NT2/D1 (cell line): ENCODE measurements around the gene MALSU1.

Experiments
- SUZ12 ChIP-seq: IDR thresholded peaks from 2 replicates; pipeline ENCODE4 v1.6.1; 2011; ENCODE audit not compliant: insufficient read length, insufficient read depth; ENCODE audit errors: extremely low read depth
- YY1 ChIP-seq: IDR thresholded peaks from 2 replicates; pipeline ENCODE4 v1.6.1; 2011; ENCODE audit not compliant: insufficient read length, insufficient read depth
- ZNF274 ChIP-seq: IDR thresholded peaks from 2 replicates; pipeline ENCODE4 v1.6.1; 2011; ENCODE audit warnings: mild to moderate bottlenecking, low read depth, low read length

DNA sequence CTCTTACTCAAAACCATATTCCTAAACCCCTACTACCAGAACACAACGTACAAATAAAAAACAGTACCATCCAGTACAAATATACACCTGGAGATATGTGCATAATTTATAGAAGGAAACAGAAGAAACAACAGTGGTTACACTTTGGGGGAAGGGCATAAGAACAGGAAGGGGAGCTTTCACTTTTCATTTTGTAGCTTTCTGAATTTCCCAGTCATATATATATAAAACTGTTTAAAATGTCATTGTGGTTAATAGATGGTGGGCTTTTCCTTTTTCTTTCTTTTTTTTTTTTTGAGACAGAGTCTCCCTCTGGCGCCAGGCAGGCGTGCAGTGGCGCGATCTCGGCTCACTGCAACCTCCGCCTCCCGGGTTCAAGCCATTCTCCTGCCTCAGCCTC, 47.2 kb downstream of the MALSU1 start:
- TF ChIP-seq YY1 = no peak
- no peak for TF ChIP-seq ZNF274
- no peak for TF ChIP-seq SUZ12
